ENCODE data around the gene SACM1L.

DNA sequence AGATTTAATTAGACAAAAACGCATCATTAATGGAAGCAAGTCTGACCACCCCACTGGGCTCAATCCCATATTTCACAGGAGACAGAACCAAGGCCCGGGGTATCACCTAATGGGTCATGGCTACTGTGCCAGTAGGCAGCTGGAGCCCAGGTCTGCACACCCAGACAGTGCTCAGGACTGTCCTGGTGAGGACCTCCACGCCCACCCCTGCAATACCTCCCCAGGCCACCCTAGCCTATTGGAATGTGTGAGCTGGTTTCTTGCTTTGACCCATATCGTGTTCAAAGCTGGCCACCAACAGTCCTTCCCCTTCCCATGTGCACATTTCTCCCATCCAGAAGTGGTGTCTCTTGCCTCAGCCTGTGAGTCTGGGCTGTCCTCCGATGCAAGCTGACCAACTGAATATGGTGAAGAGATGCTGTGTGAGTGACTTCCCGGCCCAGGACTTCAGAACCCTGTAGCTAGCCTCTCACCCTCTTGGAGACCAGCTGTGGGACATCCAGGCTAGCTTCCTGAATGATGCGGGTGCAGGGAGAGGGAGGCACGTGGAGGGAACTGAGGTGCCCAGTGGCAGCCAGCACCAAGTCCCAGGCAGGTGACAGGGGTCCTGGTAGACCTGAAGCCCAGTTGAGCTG is 88.0 kb downstream of the SACM1L start:
- TF ChIP-seq CTCF (IDR thresholded peaks at IDR 0.05) (no peak), POLR2A (IDR thresholded peaks at IDR 0.05) (no peak)

Measured in body of pancreas (tissue), 4 donors.